Tibial artery (tissue), 4 donors: ENCODE measurements around the gene LCLAT1.

ENCODE experiments used
- DNase-seq, 2 donors: peaks; one replicate each; pipeline ENCODE4 v3.0.0-alpha.2; 2019
- H3K27ac ChIP-seq, 2 donors: fragments of 200-600 bp; sonication (generic) in 1 of 2; 1 replicate in 1 of 2; 2 replicates in 1 of 2; pipeline ENCODE4 v1.5.1; 2018 to 2019; ENCODE audit warnings: mild to moderate bottlenecking in 1 of 2
- H3K27me3 ChIP-seq, 2 donors: fragments of 200-600 bp; sonication (generic) in 1 of 2; one replicate each; pipeline versions ENCODE4 v1.5.1 to v1.6.0; 2016 to 2019
- H3K36me3 ChIP-seq, 3 donors: fragments of 200-600 bp; sonication (generic) in 2 of 3; one replicate each; pipeline ENCODE4 v1.5.1; 2016 to 2019; ENCODE audit warnings: mild to moderate bottlenecking in 2 of 3
- H3K4me1 ChIP-seq, 4 donors: fragments of 200-600 bp; sonication (generic) in 2 of 4; 1 replicate in 3 of 4; 2 replicates in 1 of 4; pipeline ENCODE4 v1.5.1; 2016 to 2019
- H3K4me3 ChIP-seq, 2 donors: fragments of 200-600 bp; sonication (generic) in 1 of 2; 1 replicate in 1 of 2; 2 replicates in 1 of 2; pipeline ENCODE4 v1.5.1; 2018 to 2019; ENCODE audit warnings: mild to moderate bottlenecking in 2 of 2
- H3K9me3 ChIP-seq, 3 donors: fragments of 200-600 bp; sonication (generic) in 1 of 3; one replicate each; pipeline ENCODE4 v1.5.1; 2016 to 2019
- CTCF ChIP-seq, 2 experiments: fragments of 200-600 bp in 1 of 2; fragments of 450-650 bp in 1 of 2; IDR thresholded peaks; one replicate each; pipeline ENCODE4 v1.5.1; 2017 to 2019; ENCODE audit warnings: antibody characterized with exemption in 2 of 2, mild to moderate bottlenecking in 1 of 2, moderate library complexity in 1 of 2
- intact Hi-C: fragments of 100-400 bp; cut with DNase I; formaldehyde crosslinking; loops from one replicate; pipeline ENCODE4 v1.15.0; 2023; ENCODE audit warnings: low total_unique reads

LCLAT1 gene

GRCh38 chr2:30522421-30522820 lies 75.4 kb downstream of the LCLAT1 start:
- DNase-seq, result no peak
- no peak for TF ChIP-seq CTCF (IDR thresholded peaks at IDR 0.05)

GRCh38 chr2:30527411-30527810 lies 80.4 kb downstream of the LCLAT1 start:
- H3K27ac ChIP-seq, result no peak overlapping the region
- no peak for TF ChIP-seq CTCF (IDR thresholded peaks at IDR 0.05)
- H3K36me3 ChIP-seq, result no peaks in the 10 kb centered on the region
- no peak overlapping the region for H3K4me3 ChIP-seq
- H3K9me3 ChIP-seq, result no peaks in the 10 kb centered on the region
- intact Hi-C loops, result no loop called here
- DNase-seq, result no peak
- peaks cover 0 to 35% (median 7%) of the 10 kb centered on the region in 4 donors for H3K4me1 ChIP-seq
- H3K27me3 ChIP-seq, result no peaks in the 10 kb centered on the region

More at GRCh38 chr2:30522421-30522820, 75.4 kb downstream of the LCLAT1 start:
- Histone ChIP-seq H3K4me3 (no peak overlapping the region), H3K4me1 (peaks cover 0 to 2% (median 0%) of the 10 kb centered on the region in 4 donors), H3K36me3 (peaks cover 10 to 13% (median 13%) of the 10 kb centered on the region in 3 donors), H3K9me3 (peaks cover 0 to 10% (median 3%) of the 10 kb centered on the region in 3 donors), H3K27me3 (no peaks in the 10 kb centered on the region), H3K27ac (no peak overlapping the region)
- intact Hi-C loops, result no loop called here

- H3K27me3 ChIP-seq, result no peaks in the 10 kb centered on the region
- no peak overlapping the region for H3K4me3 ChIP-seq
- no peaks in the 10 kb centered on the region for H3K9me3 ChIP-seq
- peaks cover 0 to 35% (median 7%) of the 10 kb centered on the region in 4 donors for H3K4me1 ChIP-seq
- H3K27ac ChIP-seq, result no peak overlapping the region
- intact Hi-C loops, result no loop called here
- H3K36me3 ChIP-seq, result no peaks in the 10 kb centered on the region
- no peak for TF ChIP-seq CTCF (IDR thresholded peaks at IDR 0.05)
- DNase-seq, result no peak
These were observed 80.8 kb downstream of the LCLAT1 start for GRCh38 chr2:30527859-30528258.

- TF ChIP-seq CTCF (IDR thresholded peaks at IDR 0.05), result no peak
These were observed 83.3 kb downstream of the LCLAT1 start for GRCh38 chr2:30530346-30530745.

GRCh38 chr2:30541680-30542079 lies 94.6 kb downstream of the LCLAT1 start:
- Histone ChIP-seq H3K9me3 (no peaks in the 10 kb centered on the region), H3K4me1 (peaks cover 0 to 23% (median 3%) of the 10 kb centered on the region in 4 donors), H3K27me3 (no peaks in the 10 kb centered on the region), H3K4me3 (no peak overlapping the region), H3K27ac (no peak overlapping the region), H3K36me3 (no peaks in the 10 kb centered on the region)
- intact Hi-C loops, result no loop called here
- TF ChIP-seq CTCF (IDR thresholded peaks at IDR 0.05), result no peak
- no peak for DNase-seq

More at GRCh38 chr2:30530346-30530745, 83.3 kb downstream of the LCLAT1 start:
- Histone ChIP-seq H3K9me3 (no peaks in the 10 kb centered on the region), H3K36me3 (peaks cover 0 to 9% (median 6%) of the 10 kb centered on the region in 3 donors), H3K27me3 (no peaks in the 10 kb centered on the region), H3K27ac (no peak overlapping the region), H3K4me3 (no peak overlapping the region), H3K4me1 (peaks cover 0 to 35% (median 7%) of the 10 kb centered on the region in 4 donors)
- DNase-seq, result no peak
- intact Hi-C loops, result no loop called here

- intact Hi-C loops, result no loop called here
- DNase-seq, result no peak
- Histone ChIP-seq H3K9me3 (no peaks in the 10 kb centered on the region), H3K36me3 (no peaks in the 10 kb centered on the region), H3K4me3 (no peak overlapping the region), H3K27ac (no peak overlapping the region), H3K27me3 (no peaks in the 10 kb centered on the region), H3K4me1 (peaks cover 0 to 32% (median 3%) of the 10 kb centered on the region in 4 donors)
- no peak for TF ChIP-seq CTCF (IDR thresholded peaks at IDR 0.05)
These were observed 98.8 kb downstream of the LCLAT1 start for GRCh38 chr2:30545875-30546274.
